ENCODE data around the gene PTPRT. TPM values are rescaled to one million over a fixed set of nuclear protein-coding genes. Genes with fewer than 3 reads are reported as not detected.

Gene PTPRT
- total and polyA plus RNA-seq, 7 donors, result under 0.01 to 0.09 (median 0.03) TPM; not detected in 1

GRCh38 chr20:42441196-42441863, 748.4 kb downstream of the PTPRT start:
- ATAC-seq, result no peak
- TF ChIP-seq CTCF (IDR thresholded peaks at IDR 0.05), result no peak

GRCh38 chr20:42435230-42435629, 754.5 kb downstream of the PTPRT start:
- no peak overlapping the region for H3K27ac ChIP-seq
- intact Hi-C loops (cut with DNase I), result no loop called here
- H3K27me3 ChIP-seq (ENCODE audit: insufficient read depth in 3 of 3, low read length in 2 of 3), result no peaks in the 10 kb centered on the region
- H3K4me1 ChIP-seq, result no peaks in the 10 kb centered on the region
- H3K36me3 ChIP-seq (ENCODE audit: insufficient read depth in 1 of 2, low read depth in 1 of 2), result no peaks in the 10 kb centered on the region
- 81 to 90% (median 83%) methylated on average over 1 of the region's 1 CpG for WGBS, 3 donors
- ATAC-seq, result no peak
- DNase-seq, result no peak
- no peaks in the 10 kb centered on the region for H3K9me3 ChIP-seq
- no peak overlapping the region for H3K4me3 ChIP-seq
- TF ChIP-seq CTCF (IDR thresholded peaks at IDR 0.05), result no peak

More at GRCh38 chr20:42441196-42441863, 748.4 kb downstream of the PTPRT start:
- Histone ChIP-seq H3K4me3 (no peak overlapping the region), H3K27ac (no peak overlapping the region), H3K9me3 (no peaks in the 10 kb centered on the region), H3K4me1 (no peaks in the 10 kb centered on the region), H3K36me3 (ENCODE audit: insufficient read depth in 1 of 2, low read depth in 1 of 2) (no peaks in the 10 kb centered on the region), H3K27me3 (ENCODE audit: insufficient read depth in 3 of 3, low read length in 2 of 3) (no peaks in the 10 kb centered on the region)
- 28 to 41% (median 31%) methylated on average over 11 of the region's 11 CpGs for WGBS, 3 donors
- intact Hi-C loops (cut with DNase I), result no loop called here
- peak in 1 of 2 donors; percentile 45 for DNase-seq

- Histone ChIP-seq H3K9me3 (no peaks in the 10 kb centered on the region), H3K27ac (no peak overlapping the region), H3K4me3 (no peak overlapping the region), H3K36me3 (ENCODE audit: insufficient read depth in 1 of 2, low read depth in 1 of 2) (no peaks in the 10 kb centered on the region), H3K4me1 (no peaks in the 10 kb centered on the region), H3K27me3 (ENCODE audit: insufficient read depth in 3 of 3, low read length in 2 of 3) (no peaks in the 10 kb centered on the region)
- intact Hi-C loops (cut with DNase I), result no loop called here
- whole genome bisulfite sequencing, 3 donors, result 27 to 42% (median 33%) methylated on average over 6 of the region's 6 CpGs
- ATAC-seq, result peak in 3 of 4 donors; percentile 61 to 67 (median 66)
- DNase-seq, result peak; percentile 26 to 48
- TF ChIP-seq CTCF (IDR thresholded peaks at IDR 0.05), result no peak
Measured at GRCh38 chr20:42432496-42433334, 757.0 kb downstream of the PTPRT start.

- TF ChIP-seq CTCF (IDR thresholded peaks at IDR 0.05), result no peak
- no peak for ATAC-seq
- no peak overlapping the region for H3K27ac ChIP-seq
Measured at GRCh38 chr20:42430598-42430997, 759.1 kb downstream of the PTPRT start.

More at GRCh38 chr20:42430598-42430997, 759.1 kb downstream of the PTPRT start:
- Histone ChIP-seq H3K4me3 (no peak overlapping the region), H3K36me3 (ENCODE audit: insufficient read depth in 1 of 2, low read depth in 1 of 2) (no peaks in the 10 kb centered on the region), H3K27me3 (ENCODE audit: insufficient read depth in 3 of 3, low read length in 2 of 3) (no peaks in the 10 kb centered on the region), H3K9me3 (no peaks in the 10 kb centered on the region), H3K4me1 (no peaks in the 10 kb centered on the region)
- intact Hi-C loops (cut with DNase I), result no loop called here
- 91 to 92% (median 91%) methylated on average over 2 of the region's 2 CpGs for WGBS, 3 donors
- DNase-seq, result no peak
